Breast epithelium (tissue), 3 donors: Measurements from ENCODE around the gene ACSL1.

Experiments used
- CTCF ChIP-seq, 3 donors: fragments of 450-650 bp; IDR thresholded peaks; one replicate each; pipeline ENCODE4 v1.5.1; 2016 to 2017; ENCODE audit warnings: antibody characterized with exemption in 3 of 3, mild to moderate bottlenecking in 3 of 3, moderate library complexity in 3 of 3
- POLR2A ChIP-seq: fragments of 450-650 bp; IDR thresholded peaks from one replicate; pipeline ENCODE4 v1.6.1; 2016; ENCODE audit warnings: antibody characterized with exemption, mild to moderate bottlenecking, moderate library complexity

GRCh38 chr4:184850431-184851199 is 24.8 kb upstream of the ACSL1 start:
- no peak for TF ChIP-seq CTCF (IDR thresholded peaks at IDR 0.05)
- TF ChIP-seq POLR2A, result no peak
